Measurements from ENCODE around the gene PFKFB2.

PFKFB2 gene

DNA sequence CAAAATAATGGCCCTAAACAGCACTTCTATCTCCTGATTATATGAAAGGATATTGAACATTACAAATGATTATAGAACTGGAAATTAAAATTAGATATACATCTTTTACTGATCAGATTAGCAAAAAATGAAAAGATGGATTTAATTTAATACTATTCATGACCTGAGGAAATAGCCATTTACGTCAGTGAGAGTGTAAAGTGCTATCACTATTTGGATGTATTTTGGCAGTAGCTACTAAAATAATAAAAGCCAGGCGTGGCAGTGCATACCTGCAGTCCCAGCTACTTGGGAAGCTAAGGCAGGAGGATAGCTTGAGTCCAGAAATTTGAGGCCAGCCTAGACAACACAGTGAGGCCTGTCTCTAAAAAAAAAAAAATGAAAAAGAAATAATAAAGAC lies 40.9 kb downstream of the PFKFB2 start:
- no peak for DNase-seq

DNA sequence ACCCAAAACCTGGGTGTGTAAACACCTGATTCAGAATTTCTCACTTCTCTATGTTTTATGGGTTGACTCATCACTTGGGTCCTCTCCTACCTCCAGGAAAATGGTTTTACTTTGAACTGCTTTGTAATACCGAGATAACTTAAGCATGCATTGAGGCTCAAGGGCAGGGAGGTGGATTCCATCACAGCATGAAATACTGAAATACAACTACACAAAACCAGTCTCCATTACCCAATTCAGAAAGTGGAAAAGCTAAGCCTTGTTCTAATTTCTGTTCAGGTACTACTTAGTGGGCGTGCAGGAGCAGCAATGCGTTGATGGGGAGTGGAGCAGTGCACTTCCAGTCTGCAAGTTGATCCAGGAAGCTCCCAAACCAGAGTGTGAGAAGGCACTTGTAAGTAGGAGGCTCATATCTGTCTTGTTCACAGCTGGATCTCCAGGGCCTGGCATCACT lies 44.8 kb downstream of the PFKFB2 start:
- DNase-seq, result no peak

DNA sequence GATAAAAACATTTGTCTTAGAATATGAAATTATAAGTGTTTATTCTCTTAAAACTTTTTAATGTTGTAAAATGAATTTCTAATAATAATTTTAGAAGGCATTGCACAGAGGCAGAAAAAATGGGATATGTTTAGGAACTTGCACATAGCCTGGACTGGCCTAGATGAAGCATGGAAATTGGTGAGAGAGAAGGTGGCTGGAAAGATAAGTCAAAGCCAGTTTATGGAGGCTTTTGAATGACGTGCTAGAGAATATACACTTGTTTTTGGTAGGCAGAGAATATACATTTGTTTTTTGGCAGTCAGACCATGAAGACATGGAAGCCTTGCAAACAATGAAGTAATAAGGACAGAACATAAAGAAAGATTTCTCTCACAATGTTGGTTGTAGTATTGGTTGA lies 48.6 kb downstream of the PFKFB2 start:
- DNase-seq, result no peak

DNA sequence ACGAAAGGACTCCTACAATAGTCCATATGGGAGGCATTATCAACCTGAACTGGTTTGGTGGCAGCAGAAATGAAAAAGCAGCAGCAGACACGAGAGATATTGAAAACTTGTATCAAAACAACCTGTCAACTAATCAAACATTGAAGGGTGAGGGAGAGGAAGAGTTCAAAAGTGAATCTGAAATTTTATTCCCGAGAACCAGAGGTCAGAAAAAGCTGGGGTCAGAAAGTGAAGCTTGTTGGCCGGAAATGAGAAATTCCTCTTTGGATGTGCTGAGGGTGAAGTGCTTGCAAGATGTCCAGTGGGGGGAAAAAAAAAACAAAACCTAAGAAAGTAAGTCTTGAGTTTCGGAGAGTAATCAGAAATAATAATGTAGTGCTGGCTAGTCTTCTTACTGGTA lies 49.1 kb downstream of the PFKFB2 start:
- no peak for DNase-seq

- DNase-seq, result no peak
Observed at GRCh38 chr1:207102659-207103058, 49.6 kb downstream of the PFKFB2 start.

GRCh38 chr1:207103892-207104373 lies 50.9 kb downstream of the PFKFB2 start, which contains the start of gene C4BPA:
Gene C4BPA (plus strand): TSS chr1:207104233. CDS start chr1:207113026, 8,793 bp downstream.
- DNase-seq, result no peak

GRCh38 chr1:207109004-207109403 lies 55.9 kb downstream of the PFKFB2 start:
- DNase-seq, result no peak

DNA sequence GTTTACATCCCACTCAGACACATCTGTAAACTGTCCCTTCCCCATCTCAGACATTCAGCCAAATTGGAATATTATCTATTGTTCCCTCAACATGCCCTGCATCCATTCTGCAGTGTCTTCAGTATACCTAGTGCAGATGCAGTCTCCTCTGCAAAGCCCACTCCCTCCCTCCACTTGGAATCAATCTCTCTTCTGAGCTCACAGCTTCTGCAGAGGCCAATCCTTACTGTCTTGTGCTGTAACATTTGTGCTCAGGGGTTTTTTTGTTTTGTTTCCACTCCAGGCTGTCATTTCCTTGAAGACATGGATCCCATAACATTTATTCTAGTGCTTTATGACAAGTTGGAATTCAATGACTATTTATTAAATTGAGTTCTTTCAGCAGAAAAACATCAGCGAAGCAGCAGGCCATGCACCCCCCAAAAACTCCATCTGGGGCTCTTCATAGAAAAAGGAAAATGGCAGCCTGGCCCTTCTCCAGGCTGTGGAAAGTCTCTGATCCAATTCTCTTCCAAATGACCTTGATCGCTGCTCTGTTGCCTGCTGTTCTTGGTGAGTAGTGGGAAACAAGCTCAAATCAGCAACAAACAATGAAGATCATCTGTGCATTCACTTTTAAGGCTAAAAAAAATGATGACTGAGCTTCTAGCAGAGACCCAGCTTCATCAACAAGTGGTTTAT lies 59.7 kb downstream of the PFKFB2 start:
- DNase-seq, result no peak

DNA sequence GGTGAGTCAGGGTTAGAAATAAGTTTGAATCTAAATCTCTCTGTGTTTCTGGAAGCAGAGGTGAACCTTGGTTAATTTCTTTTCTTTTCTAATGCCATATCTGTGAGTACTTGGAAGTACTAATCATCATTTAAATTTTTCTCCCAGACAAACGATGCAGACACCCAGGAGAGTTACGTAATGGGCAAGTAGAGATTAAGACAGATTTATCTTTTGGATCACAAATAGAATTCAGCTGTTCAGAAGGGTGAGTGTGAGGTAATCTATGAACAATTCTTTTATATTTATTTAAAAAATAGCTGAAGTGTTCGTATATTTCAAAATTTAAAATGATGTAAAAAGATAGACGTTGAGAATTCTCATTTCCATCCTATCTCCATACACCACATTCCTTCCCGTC lies 62.2 kb downstream of the PFKFB2 start:
- no peak for DNase-seq

DNA sequence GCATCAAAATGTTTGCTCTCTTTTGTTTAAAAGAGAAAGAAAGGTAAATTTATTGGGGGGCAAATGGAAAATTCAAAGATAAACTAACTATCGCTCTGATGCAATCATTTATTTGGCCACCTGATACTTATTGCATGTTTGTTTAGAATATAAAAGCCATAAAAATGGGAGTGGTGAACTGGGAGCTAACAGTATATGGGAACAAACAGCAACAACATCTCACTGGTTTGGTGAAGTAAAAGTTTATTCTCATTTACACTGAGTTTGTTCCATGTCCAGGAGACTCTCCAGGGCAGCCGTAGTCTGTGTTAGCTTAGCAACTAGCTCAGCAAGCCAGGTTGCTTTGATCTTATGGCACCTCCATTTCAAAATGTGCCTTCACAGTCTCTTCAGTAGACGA lies 71.3 kb downstream of the PFKFB2 start:
- DNase-seq, result no peak

DNA sequence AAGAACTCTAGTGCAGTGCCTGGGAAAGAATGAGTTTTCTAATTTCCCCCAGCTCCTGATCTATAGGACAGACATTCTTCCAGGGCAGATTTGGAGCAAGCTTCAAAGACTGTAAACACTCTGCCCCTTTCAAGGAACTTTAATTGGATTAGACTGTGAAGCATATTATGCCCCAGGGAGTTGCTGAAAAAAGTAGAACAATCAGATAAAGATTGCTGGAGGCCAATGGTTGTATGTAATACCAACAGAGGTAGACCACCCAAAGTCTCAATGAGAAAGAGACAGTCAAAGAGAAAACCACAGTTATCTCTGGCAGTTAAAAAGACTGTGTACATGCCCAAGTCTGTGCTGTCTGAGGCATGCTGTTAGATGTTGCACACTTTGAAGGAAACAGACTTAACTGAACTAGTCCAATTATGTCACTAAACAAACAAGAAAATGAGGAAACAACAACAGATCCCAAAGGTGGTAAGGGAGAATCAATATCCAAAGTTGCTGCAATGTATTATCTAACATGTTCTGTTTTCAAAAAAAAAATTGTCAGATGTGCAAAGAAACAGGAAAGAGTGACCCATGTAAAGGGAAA lies 75.4 kb downstream of the PFKFB2 start:
- no peak for DNase-seq

- no peak for DNase-seq
Observed at GRCh38 chr1:207129053-207129452, 76.0 kb downstream of the PFKFB2 start.
